Smooth muscle cell (in vitro differentiated cells): ENCODE data around the gene KRTAP17-1. TPM values are rescaled to one million over a fixed set of nuclear protein-coding genes. Genes with fewer than 3 reads are reported as not detected.

ENCODE experiments used
- DNase-seq: peaks from one replicate; lab custom pipeline; 2025; ENCODE audit not compliant: unreplicated experiment; lab: John Stamatoyannopoulos, UW
- H2AFZ ChIP-seq: fragments of 200-600 bp; sonication (generic); 2 replicates; pipeline ENCODE4 v1.6.0; 2016; ENCODE audit warnings: antibody characterized with exemption, low read depth, mild to moderate bottlenecking
- H3F3A ChIP-seq: fragments of 200-600 bp; sonication (generic); 2 replicates; pipeline ENCODE4 v1.6.0; 2017; ENCODE audit warnings: antibody characterized with exemption, low read depth
- H3K27ac ChIP-seq: fragments of 200-600 bp; sonication (generic); 2 replicates; pipeline ENCODE4 v1.5.1; 2016; ENCODE audit warnings: low read depth, mild to moderate bottlenecking
- H3K27me3 ChIP-seq: fragments of 200-600 bp; sonication (generic); 2 replicates; pipeline ENCODE4 v1.6.1; 2016; ENCODE audit warnings: low read depth, mild to moderate bottlenecking
- H3K36me3 ChIP-seq: fragments of 200-600 bp; sonication (generic); 2 replicates; pipeline ENCODE4 v1.5.1; 2016; ENCODE audit warnings: low read depth
- H3K4me1 ChIP-seq: fragments of 200-600 bp; sonication (generic); 2 replicates; pipeline ENCODE4 v1.5.1; 2016; ENCODE audit warnings: low read depth
- H3K4me2 ChIP-seq: fragments of 200-600 bp; sonication (generic); 2 replicates; pipeline ENCODE4 v1.6.0; 2016; ENCODE audit warnings: mild to moderate bottlenecking
- H3K4me3 ChIP-seq: fragments of 200-600 bp; sonication (generic); 2 replicates; pipeline ENCODE4 v1.5.1; 2016; ENCODE audit warnings: mild to moderate bottlenecking
- H3K79me2 ChIP-seq: fragments of 200-600 bp; sonication (generic); 2 replicates; pipeline ENCODE4 v1.6.0; 2016; ENCODE audit warnings: low read depth, mild to moderate bottlenecking
- H3K9ac ChIP-seq: fragments of 200-600 bp; sonication (generic); 2 replicates; pipeline ENCODE4 v1.6.0; 2016; ENCODE audit warnings: low read depth
- H3K9me3 ChIP-seq: fragments of 200-600 bp; sonication (generic); replicated peaks from 2 replicates; pipeline ENCODE4 v1.5.1; 2016; ENCODE audit warnings: low read depth
- H4K20me1 ChIP-seq: fragments of 200-600 bp; sonication (generic); 2 replicates; pipeline ENCODE4 v1.6.0; 2016; ENCODE audit warnings: low read depth
- CTCF ChIP-seq: fragments of 200-600 bp; sonication (generic); IDR thresholded peaks from 2 replicates; pipeline ENCODE4 v1.5.1; 2017; ENCODE audit warnings: borderline replicate concordance, mild to moderate bottlenecking, antibody characterized with exemption; ENCODE audit not compliant: insufficient read depth, poor library complexity, severe bottlenecking
- WGBS: methylation state at CpG from one replicate; pipeline ENCODE4 v1.1.7; 2016; ENCODE audit warnings: low lambda C conversion rate; 5-methylcytosine and 5-hydroxymethylcytosine counted together
- polyA plus RNA-seq: library from polyadenylated mRNA; unstranded; fragments of >200 nt; fragmentation: Nextera tagmentation; extraction: Ambion mirVana; gene quantifications from 2 replicates; pipeline ENCODE4 v1.2.1, GENCODE V29; 2016
- total RNA-seq: library from RNA; depleted of rRNA; stranded (reverse); fragments of >200 nt; gene quantifications from 2 replicates; pipeline ENCODE4 v1.2.3, GENCODE V29; 2014

Gene KRTAP17-1
- total and polyA plus RNA-seq, 2 experiments from 2014 or later = not detected

DNA sequence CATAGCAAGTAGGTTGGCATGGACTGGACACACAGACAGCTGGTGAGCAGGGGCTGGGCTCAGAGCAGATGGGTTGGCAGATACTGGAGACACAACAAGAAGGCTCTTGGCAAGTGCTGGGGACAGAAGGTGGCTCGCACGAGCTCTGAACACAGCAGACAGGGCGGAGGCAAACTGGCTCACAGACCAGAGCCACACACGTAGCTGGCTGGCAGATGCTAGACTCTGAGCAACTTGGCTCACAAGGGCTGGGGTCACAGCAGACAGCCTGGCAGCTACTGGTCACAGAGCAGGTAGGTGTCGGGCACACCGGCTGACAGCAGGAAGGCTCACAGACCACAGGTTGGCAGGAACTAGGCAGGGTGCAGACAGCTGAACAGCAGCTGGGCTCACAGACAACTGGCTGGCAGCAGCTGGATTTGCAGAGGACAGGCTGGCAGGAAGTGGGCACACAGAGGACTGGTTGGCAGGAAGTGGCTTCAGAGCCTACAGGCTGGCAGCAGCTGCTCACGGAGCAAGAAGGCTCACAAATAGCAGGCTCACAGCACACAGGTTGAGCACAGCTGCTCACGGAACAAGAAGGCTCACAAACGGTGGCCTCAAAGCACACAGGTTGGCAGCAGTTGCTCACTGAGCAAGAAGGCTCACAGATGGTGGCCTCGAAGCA is 7.1 kb downstream of the KRTAP17-1 start:
- no peak overlapping the region for H3K4me2 ChIP-seq
- no peak overlapping the region for H2AFZ ChIP-seq

GRCh38 chr17:41307647-41308046 is 7.9 kb downstream of the KRTAP17-1 start:
- H3K79me2 ChIP-seq = no peaks in the 10 kb centered on the region
- no peak for DNase-seq
- no peaks in the 10 kb centered on the region for H3K36me3 ChIP-seq
- no peak overlapping the region for H3K4me3 ChIP-seq
- H3K27ac ChIP-seq = no peak overlapping the region
- H2AFZ ChIP-seq = no peak overlapping the region
- 92% methylated on average over 9 of the region's 9 CpGs for WGBS
- TF ChIP-seq CTCF = no peak
- no peak overlapping the region for H3K9ac ChIP-seq
- no peaks in the 10 kb centered on the region for H3F3A ChIP-seq
- H3K27me3 ChIP-seq = peaks cover 4% of the 10 kb centered on the region
- H3K9me3 ChIP-seq = no peaks in the 10 kb centered on the region
- no peak overlapping the region for H3K4me2 ChIP-seq
- no peaks in the 10 kb centered on the region for H3K4me1 ChIP-seq
- H4K20me1 ChIP-seq = no peaks in the 10 kb centered on the region

More for the DNA sequence above, 7.1 kb downstream of the KRTAP17-1 start:
- H3K27me3 ChIP-seq = peaks cover 4% of the 10 kb centered on the region
- no peaks in the 10 kb centered on the region for H3K36me3 ChIP-seq
- DNase-seq = no peak
- H3K79me2 ChIP-seq = no peaks in the 10 kb centered on the region
- no peak overlapping the region for H3K9ac ChIP-seq
- H3K4me1 ChIP-seq = no peaks in the 10 kb centered on the region
- 95% methylated on average over 10 of the region's 10 CpGs for WGBS
- H3K9me3 ChIP-seq = no peaks in the 10 kb centered on the region
- H4K20me1 ChIP-seq = no peaks in the 10 kb centered on the region
- no peak overlapping the region for H3K4me3 ChIP-seq
- no peak for TF ChIP-seq CTCF
- H3K27ac ChIP-seq = no peak overlapping the region
- H3F3A ChIP-seq = no peaks in the 10 kb centered on the region

DNA sequence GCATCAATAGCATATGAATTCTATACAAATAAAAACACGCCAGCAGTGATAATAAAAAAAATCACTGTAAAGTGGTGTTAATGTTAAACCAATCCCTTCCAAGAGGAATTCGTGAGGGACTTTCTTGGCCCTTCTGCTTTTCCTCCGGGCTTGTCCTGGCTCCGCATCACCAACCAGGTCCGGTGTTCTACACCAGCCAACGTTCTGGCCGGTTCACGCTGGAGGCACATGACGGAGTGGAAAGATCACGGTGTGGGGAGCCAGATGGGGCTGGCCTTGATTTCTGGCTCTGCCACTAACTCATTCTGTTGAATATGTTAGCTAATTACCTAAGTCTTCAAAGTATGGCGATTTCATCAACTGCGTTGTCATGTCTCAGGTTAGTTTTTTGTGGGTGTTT is 11.4 kb downstream of the KRTAP17-1 start:
- no peak overlapping the region for H3K4me3 ChIP-seq
- H3K9ac ChIP-seq = no peak overlapping the region
- no peak overlapping the region for H3K27ac ChIP-seq
- no peaks in the 10 kb centered on the region for H3K27me3 ChIP-seq
- no peaks in the 10 kb centered on the region for H3K79me2 ChIP-seq
- no peak for TF ChIP-seq CTCF
- no peaks in the 10 kb centered on the region for H3K9me3 ChIP-seq
- no peaks in the 10 kb centered on the region for H3K4me1 ChIP-seq
- WGBS = 86% methylated on average over 12 of the region's 12 CpGs
- H3K4me2 ChIP-seq = no peak overlapping the region
- no peak overlapping the region for H2AFZ ChIP-seq
- no peaks in the 10 kb centered on the region for H4K20me1 ChIP-seq
- no peaks in the 10 kb centered on the region for H3F3A ChIP-seq
- no peaks in the 10 kb centered on the region for H3K36me3 ChIP-seq
- no peak for DNase-seq

DNA sequence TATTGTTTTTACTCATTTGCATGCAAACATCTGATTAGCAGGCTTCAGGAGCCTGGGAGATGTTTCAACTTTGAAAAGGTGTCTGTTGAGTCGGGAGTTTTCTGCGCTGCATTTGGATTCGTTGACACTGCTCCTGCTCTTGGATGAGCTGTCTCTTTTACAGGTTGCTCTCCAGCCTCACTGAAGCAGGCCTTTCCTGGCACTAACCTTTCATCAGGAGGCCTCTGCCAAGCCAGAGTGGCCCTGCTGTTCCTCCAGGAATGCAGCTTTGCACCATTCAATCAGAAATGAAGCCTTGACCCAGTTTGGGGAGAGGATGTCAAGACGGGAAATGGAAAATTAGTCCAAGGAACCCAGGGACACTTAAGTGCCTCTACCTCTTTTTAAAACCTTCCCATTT is 12.5 kb downstream of the KRTAP17-1 start:
- Histone ChIP-seq H3K4me1 (no peaks in the 10 kb centered on the region), H4K20me1 (no peaks in the 10 kb centered on the region), H3K9ac (no peak overlapping the region), H3K36me3 (no peaks in the 10 kb centered on the region), H3K4me2 (no peak overlapping the region), H3K27ac (no peak overlapping the region), H2AFZ (no peak overlapping the region), H3F3A (no peaks in the 10 kb centered on the region), H3K9me3 (no peaks in the 10 kb centered on the region), H3K79me2 (no peaks in the 10 kb centered on the region), H3K27me3 (no peaks in the 10 kb centered on the region), H3K4me3 (no peak overlapping the region)
- TF ChIP-seq CTCF = no peak
- 88% methylated on average over 4 of the region's 4 CpGs for whole genome bisulfite sequencing
- no peak for DNase-seq
